ENCODE data around the gene KDM1B. TPM values are rescaled to one million over a fixed set of nuclear protein-coding genes. Genes with fewer than 3 reads are reported as not detected.

KDM1B gene
- total and polyA plus RNA-seq, 2 donors (not counting 3 experiments of a cell fraction or from before 2014, with no cell fraction given), result 3.0 to 10.8 TPM

DNA sequence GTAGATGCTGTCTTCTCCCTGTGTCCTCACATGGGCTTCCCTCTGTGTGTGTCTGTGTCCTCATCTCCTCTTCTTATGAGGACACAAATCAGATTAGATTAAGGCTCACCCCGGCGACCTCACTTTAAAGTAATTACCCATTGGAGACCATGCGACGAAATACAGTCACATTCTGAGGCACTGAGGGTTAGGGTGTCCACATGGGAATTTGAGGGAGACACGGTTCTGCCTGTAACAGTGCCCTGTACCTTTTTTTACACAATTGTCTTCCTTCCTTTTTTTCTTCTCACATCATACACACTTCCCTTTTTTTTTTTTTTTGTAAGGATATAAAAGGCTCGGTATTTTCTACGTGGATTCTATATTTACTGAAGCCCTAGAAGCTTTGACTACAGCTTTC is 60.2 kb downstream of the KDM1B start:
- DNase-seq (ENCODE audit: low read depth, low spot score) (no peak), FAIRE-seq (no peak)
- TF ChIP-seq MYC (IDR thresholded peaks at IDR 0.05; ENCODE audit: low read depth, low read length) (no peak), POLR2AphosphoS5 (IDR thresholded peaks at IDR 0.05; ENCODE audit: insufficient read depth, low read depth, low read length) (no peak), FOS (IDR thresholded peaks at IDR 0.05; ENCODE audit: borderline replicate concordance, insufficient read depth, low read length) (no peak), JUN (IDR thresholded peaks at IDR 0.05; ENCODE audit: borderline replicate concordance, insufficient read depth, insufficient read length, low read depth) (no peak), EZH2 (IDR thresholded peaks at IDR 0.05; ENCODE audit: borderline replicate concordance, low read depth, low read length, severe bottlenecking) (no peak), GATA2 (IDR thresholded peaks at IDR 0.05; ENCODE audit: insufficient read depth, insufficient read length, low read depth, low read length) (no peak), POLR2A (IDR thresholded peaks at IDR 0.05; ENCODE audit: low read depth, low read length) (no peak)
- TF ChIP-seq, protein P1, sequence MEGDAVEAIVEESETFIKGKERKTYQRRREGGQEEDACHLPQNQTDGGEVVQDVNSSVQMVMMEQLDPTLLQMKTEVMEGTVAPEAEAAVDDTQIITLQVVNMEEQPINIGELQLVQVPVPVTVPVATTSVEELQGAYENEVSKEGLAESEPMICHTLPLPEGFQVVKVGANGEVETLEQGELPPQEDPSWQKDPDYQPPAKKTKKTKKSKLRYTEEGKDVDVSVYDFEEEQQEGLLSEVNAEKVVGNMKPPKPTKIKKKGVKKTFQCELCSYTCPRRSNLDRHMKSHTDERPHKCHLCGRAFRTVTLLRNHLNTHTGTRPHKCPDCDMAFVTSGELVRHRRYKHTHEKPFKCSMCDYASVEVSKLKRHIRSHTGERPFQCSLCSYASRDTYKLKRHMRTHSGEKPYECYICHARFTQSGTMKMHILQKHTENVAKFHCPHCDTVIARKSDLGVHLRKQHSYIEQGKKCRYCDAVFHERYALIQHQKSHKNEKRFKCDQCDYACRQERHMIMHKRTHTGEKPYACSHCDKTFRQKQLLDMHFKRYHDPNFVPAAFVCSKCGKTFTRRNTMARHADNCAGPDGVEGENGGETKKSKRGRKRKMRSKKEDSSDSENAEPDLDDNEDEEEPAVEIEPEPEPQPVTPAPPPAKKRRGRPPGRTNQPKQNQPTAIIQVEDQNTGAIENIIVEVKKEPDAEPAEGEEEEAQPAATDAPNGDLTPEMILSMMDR (IDR thresholded peaks at IDR 0.05; ENCODE audit: extremely low read depth in 1 of 2, insufficient read depth in 1 of 2, low read depth in 1 of 2, low read length in 2 of 2), result no peak
- TF ChIP-seq, protein P2, sequence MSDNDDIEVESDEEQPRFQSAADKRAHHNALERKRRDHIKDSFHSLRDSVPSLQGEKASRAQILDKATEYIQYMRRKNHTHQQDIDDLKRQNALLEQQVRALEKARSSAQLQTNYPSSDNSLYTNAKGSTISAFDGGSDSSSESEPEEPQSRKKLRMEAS (IDR thresholded peaks at IDR 0.05; ENCODE audit: insufficient read depth, insufficient read length), result no peak
- Histone ChIP-seq H3K9me1 (replicated peaks; ENCODE audit: control insufficient read depth, extremely low read depth, insufficient read depth, low read length) (no peaks in the 10 kb centered on the region), H3K9me3 (replicated peaks; ENCODE audit: control insufficient read depth, insufficient read depth, low read length) (no peaks in the 10 kb centered on the region), H2AFZ (ENCODE audit: low read depth, low read length) (no peak overlapping the region), H4K20me1 (replicated peaks; ENCODE audit: control insufficient read depth, extremely low read depth, insufficient read depth, low read length) (no peaks in the 10 kb centered on the region), H3K4me1 (ENCODE audit: control insufficient read depth, extremely low read depth, insufficient read depth, low read length) (no peaks in the 10 kb centered on the region), H3K9ac (replicated peaks; ENCODE audit: extremely low read depth, insufficient read depth, low read length) (no peak overlapping the region), H3K79me2 (ENCODE audit: control insufficient read depth, insufficient read depth, low read length) (no peaks in the 10 kb centered on the region), H3K36me3 (ENCODE audit: control insufficient read depth in 2 of 2, extremely low read depth in 1 of 2, insufficient read depth in 2 of 2, low read length in 2 of 2) (no peaks in the 10 kb centered on the region), H3K27me3 (ENCODE audit: control insufficient read depth in 2 of 2, insufficient read depth in 2 of 2, low read length in 2 of 2) (no peaks in the 10 kb centered on the region), H3K27ac (ENCODE audit: insufficient read depth, low read depth, low read length) (no peak overlapping the region), H3K4me2 (ENCODE audit: insufficient read depth, low read length) (no peak overlapping the region), H3K4me3 (replicated peaks in 1 of 3; ENCODE audit: insufficient read depth in 1 of 3, low read depth in 1 of 3, low read length in 3 of 3) (no peak overlapping the region)
- dilution Hi-C loops (cut with MboI; ENCODE audit: extremely low pct_ligation_motif_present, low sequenced_read_pairs) (no loop called here), intact Hi-C loops (cut with micrococcal nuclease) (no loop called here)
- no TSS peak for BruUV-seq (replicated peaks)
- ChIA-PET CTCF (no interaction called here), POLR2A (no interaction called here)
